Measurements from ENCODE around the gene PGA3.
A peak's percentile ranks its signal among the peaks of the same experiment; 100 is the strongest.

PGA3 gene

GRCh38 chr11:61254403-61255025, 51.2 kb downstream of the PGA3 start:
- peak; percentile 57 to 61 for DNase-seq

- DNase-seq, result peak in 1 of 2 donors; percentile 13
These were observed 53.6 kb downstream of the PGA3 start for GRCh38 chr11:61256710-61257482.

GRCh38 chr11:61258546-61258945, 55.2 kb downstream of the PGA3 start:
- DNase-seq, result no peak

- no peak for DNase-seq
These were observed 56.0 kb downstream of the PGA3 start for GRCh38 chr11:61259363-61259762.
